Measurements from ENCODE around the gene THAP12. TPM values are rescaled to one million over a fixed set of nuclear protein-coding genes. Genes with fewer than 3 reads are reported as not detected.
A peak's percentile ranks its signal among the peaks of the same experiment; 100 is the strongest.

The THAP12 gene
- total and polyA plus RNA-seq, 2 of the 13 experiments (the other 11 are each of a cell fraction or from before 2014, with no cell fraction given): 18.8 to 51.3 TPM

GRCh38 chr11:76371170-76371569 lies 9.8 kb downstream of the THAP12 start:
- ChIA-PET CTCF (ENCODE audit: low intra/inter-chr PET ratio, low total read pairs) (no interaction called here), POLR2A (no interaction called here)
- Histone ChIP-seq H3K4me1 (ENCODE audit: insufficient read depth, low read length) (peaks cover 38% of the 10 kb centered on the region), H3K4me3 (replicated peaks in 1 of 3; ENCODE audit: insufficient read depth in 1 of 3, low read depth in 2 of 3, low read length in 3 of 3) (no peak overlapping the region), H4K20me1 (ENCODE audit: insufficient read depth, low read length) (no peaks in the 10 kb centered on the region), H3K36me3 (replicated peaks in 1 of 2; ENCODE audit: control insufficient read depth in 1 of 2, insufficient read depth in 2 of 2, low read length in 2 of 2) (no peaks in the 10 kb centered on the region; a peak in 1 of 5 replicates), H3K27ac (ENCODE audit: extremely low read length, insufficient read depth, low read length) (no peak overlapping the region), H3K79me2 (ENCODE audit: insufficient read depth, low read length) (peaks cover 85% of the 10 kb centered on the region), H3K9ac (ENCODE audit: insufficient read depth, low read depth, low read length) (no peak overlapping the region), H2AFZ (ENCODE audit: low read length) (no peak overlapping the region), H3K27me3 (ENCODE audit: control insufficient read depth in 1 of 2, insufficient read depth in 2 of 2, low read length in 2 of 2) (no peaks in the 10 kb centered on the region), H3K9me3 (ENCODE audit: low read length) (no peaks in the 10 kb centered on the region), H3K4me2 (ENCODE audit: low read depth, low read length) (no peak overlapping the region)
- FAIRE-seq (no peak), DNase-seq (ENCODE audit: low spot score) (no peak), ATAC-seq (peak; percentile 47; the same call in 1 of the 3 replicates)
- WGBS (ENCODE audit: low lambda C conversion rate): 54% methylated on average over 3 of the region's 3 CpGs
- in situ Hi-C loops (cut with HindIII; ENCODE audit: extremely low pct_ligation_motif_present, low pct_unique_long_range_greater_than_20kb) (no loop called here), intact Hi-C loops (cut with micrococcal nuclease; ENCODE audit: unreplicated experiment) (no loop called here)
- BruUV-seq (replicated peaks): no TSS peak
- TF ChIP-seq RNF219 (CRISPR knock-in tag; IDR thresholded peaks at IDR 0.05): no peak
- TF ChIP-seq, protein P1, sequence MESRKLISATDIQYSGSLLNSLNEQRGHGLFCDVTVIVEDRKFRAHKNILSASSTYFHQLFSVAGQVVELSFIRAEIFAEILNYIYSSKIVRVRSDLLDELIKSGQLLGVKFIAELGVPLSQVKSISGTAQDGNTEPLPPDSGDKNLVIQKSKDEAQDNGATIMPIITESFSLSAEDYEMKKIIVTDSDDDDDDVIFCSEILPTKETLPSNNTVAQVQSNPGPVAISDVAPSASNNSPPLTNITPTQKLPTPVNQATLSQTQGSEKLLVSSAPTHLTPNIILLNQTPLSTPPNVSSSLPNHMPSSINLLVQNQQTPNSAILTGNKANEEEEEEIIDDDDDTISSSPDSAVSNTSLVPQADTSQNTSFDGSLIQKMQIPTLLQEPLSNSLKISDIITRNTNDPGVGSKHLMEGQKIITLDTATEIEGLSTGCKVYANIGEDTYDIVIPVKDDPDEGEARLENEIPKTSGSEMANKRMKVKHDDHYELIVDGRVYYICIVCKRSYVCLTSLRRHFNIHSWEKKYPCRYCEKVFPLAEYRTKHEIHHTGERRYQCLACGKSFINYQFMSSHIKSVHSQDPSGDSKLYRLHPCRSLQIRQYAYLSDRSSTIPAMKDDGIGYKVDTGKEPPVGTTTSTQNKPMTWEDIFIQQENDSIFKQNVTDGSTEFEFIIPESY (CRISPR knock-in tag; IDR thresholded peaks at IDR 0.05): peak; percentile 28; the same call in 1 of the 2 replicates
- TF ChIP-seq ZNF589 (CRISPR knock-in tag; conservative IDR thresholded peaks at IDR 0.05): no peak
- TF ChIP-seq GLI4 (CRISPR knock-in tag; IDR thresholded peaks at IDR 0.05; ENCODE audit: borderline replicate concordance): no peak
- no peak for TF ChIP-seq RBFOX2 (IDR thresholded peaks at IDR 0.05; ENCODE audit: low read depth, low read length)
- TF ChIP-seq ZNF225 (CRISPR knock-in tag; IDR thresholded peaks at IDR 0.05): no peak
- 0 out of 2 replicates have a peak, but pooled peaks have one; percentile 17 for TF ChIP-seq SAP130 (CRISPR knock-in tag; IDR thresholded peaks at IDR 0.05; ENCODE audit: low read depth)
- no peak for TF ChIP-seq HCFC1 (IDR thresholded peaks at IDR 0.05; ENCODE audit: low read depth, low read length)
- peak; percentile 58; the same call in 1 of the 2 replicates for TF ChIP-seq FOXA3 (CRISPR knock-in tag; IDR thresholded peaks at IDR 0.05)
- no peak for TF ChIP-seq JUN (CRISPR knock-in tag; IDR thresholded peaks at IDR 0.05)
- no peak for TF ChIP-seq ZNF839 (CRISPR knock-in tag; IDR thresholded peaks at IDR 0.05; ENCODE audit: borderline replicate concordance)
- TF ChIP-seq ZNF329 (CRISPR knock-in tag; IDR thresholded peaks at IDR 0.05; ENCODE audit: low read depth): no peak
- TF ChIP-seq FOSL2 (CRISPR knock-in tag; IDR thresholded peaks at IDR 0.05): peak; percentile 71
- TF ChIP-seq BCL3 (CRISPR knock-in tag; IDR thresholded peaks at IDR 0.05): no peak
- no peak for TF ChIP-seq ZNF670 (CRISPR knock-in tag; IDR thresholded peaks at IDR 0.05; ENCODE audit: borderline replicate concordance)
- TF ChIP-seq PAF1 (CRISPR knock-in tag; IDR thresholded peaks at IDR 0.05): no peak
- TF ChIP-seq ZNF605 (CRISPR knock-in tag; IDR thresholded peaks at IDR 0.05): no peak
- TF ChIP-seq RCOR2 (CRISPR knock-in tag; IDR thresholded peaks at IDR 0.05): no peak
- TF ChIP-seq FOXA1 (IDR thresholded peaks at IDR 0.05): no peak
- peak; percentile 7; the same call in 1 of the 2 replicates for TF ChIP-seq FOXA1 (CRISPR knock-in tag; IDR thresholded peaks at IDR 0.05)
- TF ChIP-seq HOXA5 (CRISPR knock-in tag; IDR thresholded peaks at IDR 0.05): no peak
- no peak for TF ChIP-seq ZBTB34 (CRISPR knock-in tag; IDR thresholded peaks at IDR 0.05)

Measured in HepG2 (cell line).